ENCODE measurements around the gene PYROXD2. TPM values are rescaled to one million over a fixed set of nuclear protein-coding genes. Genes with fewer than 3 reads are reported as not detected.

Gene PYROXD2
- total RNA-seq, 6 experiments from 2014 or later = 3.0 to 25.3 (median 7.1) TPM

GRCh38 chr10:98405422-98405821 lies 9.6 kb downstream of the PYROXD2 start:
- DNase-seq (no peak), ATAC-seq (no peak)
- TF ChIP-seq CTCF (IDR thresholded peaks at IDR 0.05) (no peak), POLR2A (IDR thresholded peaks at IDR 0.05) (no peak)
- Histone ChIP-seq H3K27ac (no peak overlapping the region), H3K4me3 (no peak overlapping the region), H3K9me3 (no peaks in the 10 kb centered on the region), H3K27me3 (no peaks in the 10 kb centered on the region), H3K36me3 (peaks cover 0 to 9% (median 0%) of the 10 kb centered on the region in 4 donors), H3K4me1 (no peaks in the 10 kb centered on the region)
- 96% methylated on average over 4 of the region's 12 CpGs for WGBS (ENCODE audit: insufficient coverage, low coverage, low lambda C conversion rate, missing lambda C conversion rate)
- intact Hi-C loops (cut with DNase I) = no loop called here

- Histone ChIP-seq H3K4me1 (no peaks in the 10 kb centered on the region), H3K4me3 (no peak overlapping the region), H3K27ac (no peak overlapping the region), H3K27me3 (no peaks in the 10 kb centered on the region), H3K36me3 (peaks cover 0 to 9% (median 0%) of the 10 kb centered on the region in 4 donors), H3K9me3 (no peaks in the 10 kb centered on the region)
- 82% methylated on average over 5 of the region's 8 CpGs for WGBS (ENCODE audit: insufficient coverage, low coverage, low lambda C conversion rate, missing lambda C conversion rate)
- intact Hi-C loops (cut with DNase I) = no loop called here
- TF ChIP-seq POLR2A (IDR thresholded peaks at IDR 0.05) = no peak
- TF ChIP-seq CTCF (IDR thresholded peaks at IDR 0.05) = no peak
- DNase-seq = no peak
- ATAC-seq = no peak
Measured at GRCh38 chr10:98404571-98405359, 10.2 kb downstream of the PYROXD2 start.

- no peaks in the 10 kb centered on the region for H3K27me3 ChIP-seq
- ATAC-seq = no peak
- H3K36me3 ChIP-seq = peaks cover 0 to 9% (median 0%) of the 10 kb centered on the region in 4 donors
- H3K9me3 ChIP-seq = no peaks in the 10 kb centered on the region
- intact Hi-C loops (cut with DNase I) = no loop called here
- no peak for TF ChIP-seq POLR2A (IDR thresholded peaks at IDR 0.05)
- no peak for TF ChIP-seq CTCF (IDR thresholded peaks at IDR 0.05)
- H3K4me1 ChIP-seq = no peaks in the 10 kb centered on the region
- DNase-seq = no peak
- no peak overlapping the region for H3K4me3 ChIP-seq
- 71% methylated on average over 7 of the region's 7 CpGs for WGBS (ENCODE audit: insufficient coverage, low coverage, low lambda C conversion rate, missing lambda C conversion rate)
- no peak overlapping the region for H3K27ac ChIP-seq
Measured at GRCh38 chr10:98403812-98404504, 11.0 kb downstream of the PYROXD2 start.

GRCh38 chr10:98402931-98403718 lies 11.9 kb downstream of the PYROXD2 start:
- no peak for DNase-seq

More at GRCh38 chr10:98402931-98403718, 11.9 kb downstream of the PYROXD2 start:
- 97% methylated on average over 11 of the region's 23 CpGs for WGBS (ENCODE audit: insufficient coverage, low coverage, low lambda C conversion rate, missing lambda C conversion rate)
- Histone ChIP-seq H3K27me3 (no peaks in the 10 kb centered on the region), H3K36me3 (peaks cover 0 to 9% (median 0%) of the 10 kb centered on the region in 4 donors), H3K9me3 (no peaks in the 10 kb centered on the region), H3K27ac (no peak overlapping the region), H3K4me1 (no peaks in the 10 kb centered on the region), H3K4me3 (no peak overlapping the region)
- intact Hi-C loops (cut with DNase I) = no loop called here
- no peak for ATAC-seq
- no peak for TF ChIP-seq POLR2A (IDR thresholded peaks at IDR 0.05)
- no peak for TF ChIP-seq CTCF (IDR thresholded peaks at IDR 0.05)
